Hepatocyte (in vitro differentiated cells): ENCODE data around the gene BCL11A. TPM values are rescaled to one million over a fixed set of nuclear protein-coding genes. Genes with fewer than 3 reads are reported as not detected.
A peak's percentile ranks its signal among the peaks of the same experiment; 100 is the strongest.

Source experiments
- DNase-seq: peaks from one replicate; pipeline ENCODE4 v3.0.0-alpha.2; 2016; ENCODE audit warnings: low spot score
- H2AFZ ChIP-seq: fragments of 200-600 bp; sonication (generic); 2 replicates; pipeline ENCODE4 v1.6.0; 2016; ENCODE audit warnings: antibody characterized with exemption, mild to moderate bottlenecking
- H3K27ac ChIP-seq: fragments of 200-600 bp; sonication (generic); 2 replicates; pipeline ENCODE4 v1.5.1; 2016; ENCODE audit warnings: mild to moderate bottlenecking
- H3K27me3 ChIP-seq: fragments of 200-600 bp; sonication (generic); 2 replicates; pipeline ENCODE4 v1.6.1; 2016
- H3K36me3 ChIP-seq: fragments of 200-600 bp; sonication (generic); replicated peaks from 2 replicates; pipeline ENCODE4 v1.5.1; 2016; ENCODE audit warnings: low read depth; ENCODE audit not compliant: insufficient read depth
- H3K4me1 ChIP-seq: fragments of 200-600 bp; sonication (generic); 2 replicates; pipeline ENCODE4 v1.5.1; 2016; ENCODE audit warnings: mild to moderate bottlenecking, moderate library complexity; ENCODE audit not compliant: insufficient read depth
- H3K4me2 ChIP-seq: fragments of 200-600 bp; sonication (generic); 2 replicates; pipeline ENCODE4 v1.6.0; 2016
- H3K4me3 ChIP-seq: fragments of 200-600 bp; sonication (generic); 2 replicates; pipeline ENCODE4 v1.5.1; 2016; ENCODE audit warnings: mild to moderate bottlenecking
- H3K79me2 ChIP-seq: fragments of 200-600 bp; sonication (generic); 2 replicates; pipeline ENCODE4 v1.6.0; 2017; ENCODE audit warnings: mild to moderate bottlenecking
- H3K9me2 ChIP-seq: fragments of 200-600 bp; sonication (generic); replicated peaks from 2 replicates; pipeline ENCODE4 v1.6.0; 2017; ENCODE audit warnings: mild to moderate bottlenecking; ENCODE audit not compliant: insufficient read depth
- H3K9me3 ChIP-seq: fragments of 200-600 bp; sonication (generic); 2 replicates; pipeline ENCODE4 v1.5.1; 2016; ENCODE audit warnings: low read depth, mild to moderate bottlenecking
- H4K20me1 ChIP-seq: fragments of 200-600 bp; sonication (generic); 2 replicates; pipeline ENCODE4 v1.6.0; 2016; ENCODE audit warnings: mild to moderate bottlenecking; ENCODE audit not compliant: insufficient read depth, poor library complexity, severe bottlenecking
- CTCF ChIP-seq: fragments of 200-600 bp; sonication (generic); IDR thresholded peaks from 2 replicates; pipeline ENCODE4 v1.5.1; 2016; ENCODE audit warnings: antibody characterized with exemption, mild to moderate bottlenecking; ENCODE audit not compliant: poor library complexity
- EZH2 ChIP-seq: fragments of 200-600 bp; sonication (generic); IDR thresholded peaks from 2 replicates; pipeline ENCODE4 v1.6.1; 2016; ENCODE audit warnings: antibody characterized with exemption, mild to moderate bottlenecking, borderline replicate concordance
- EZH2phosphoT487 ChIP-seq: fragments of 200-600 bp; sonication (generic); IDR thresholded peaks from one replicate; pipeline ENCODE4 v1.6.1; 2018; ENCODE audit warnings: antibody characterized with exemption, mild to moderate bottlenecking, low read depth, moderate library complexity; ENCODE audit not compliant: unreplicated experiment, severe bottlenecking
- WGBS: methylation state at CpG from one replicate; pipeline ENCODE4 v1.1.6; 2016; ENCODE audit warnings: low lambda C conversion rate; ENCODE audit errors: missing lambda C conversion rate; 5-methylcytosine and 5-hydroxymethylcytosine counted together
- polyA plus RNA-seq: library from polyadenylated mRNA; unstranded; fragments of >200 nt; fragmentation: Nextera tagmentation; extraction: Ambion mirVana; gene quantifications from 2 replicates; pipeline ENCODE4 v1.2.1, GENCODE V29; 2016
- total RNA-seq: library from RNA; depleted of rRNA; stranded (reverse); fragments of >200 nt; gene quantifications from 2 replicates; pipeline ENCODE4 v1.2.3, GENCODE V29; 2014

BCL11A gene
- total and polyA plus RNA-seq, 2 experiments from 2014 or later: 14.4 to 22.6 TPM

- Histone ChIP-seq H3K4me1 (peaks cover 36% of the 10 kb centered on the region), H4K20me1 (peaks cover 19% of the 10 kb centered on the region), H3K79me2 (peaks cover 98% of the 10 kb centered on the region), H3K4me2 (no peak overlapping the region), H3K27ac (peak overlapping the region; percentile 17), H3K9me3 (no peaks in the 10 kb centered on the region), H3K9me2 (no peaks in the 10 kb centered on the region), H3K4me3 (no peak overlapping the region), H3K27me3 (no peaks in the 10 kb centered on the region), H3K36me3 (no peaks in the 10 kb centered on the region), H2AFZ (no peak overlapping the region)
- 64% methylated on average over 9 of the region's 9 CpGs for WGBS
- TF ChIP-seq EZH2phosphoT487 (no peak), EZH2 (no peak), CTCF (no peak)
- no peak for DNase-seq
Measured at GRCh38 chr2:60507211-60507965, 46.1 kb downstream of the BCL11A start.

GRCh38 chr2:60505880-60506260 lies 47.6 kb downstream of the BCL11A start:
- Histone ChIP-seq H3K36me3 (no peaks in the 10 kb centered on the region), H3K4me3 (no peak overlapping the region), H3K27ac (no peak overlapping the region), H3K79me2 (peaks cover 94% of the 10 kb centered on the region), H2AFZ (no peak overlapping the region), H3K4me1 (peaks cover 31% of the 10 kb centered on the region), H3K4me2 (no peak overlapping the region), H3K27me3 (no peaks in the 10 kb centered on the region), H3K9me3 (no peaks in the 10 kb centered on the region), H3K9me2 (no peaks in the 10 kb centered on the region), H4K20me1 (peaks cover 19% of the 10 kb centered on the region)
- DNase-seq: no peak
- no peak for TF ChIP-seq EZH2phosphoT487
- TF ChIP-seq EZH2: no peak
- no peak for TF ChIP-seq CTCF
- WGBS: 85% methylated on average over 4 of the region's 4 CpGs

- 86% methylated on average over 10 of the region's 10 CpGs for WGBS
- peaks cover 19% of the 10 kb centered on the region for H4K20me1 ChIP-seq
- H3K36me3 ChIP-seq: no peaks in the 10 kb centered on the region
- no peak overlapping the region for H3K4me3 ChIP-seq
- H3K4me1 ChIP-seq: peaks cover 31% of the 10 kb centered on the region
- no peak overlapping the region for H2AFZ ChIP-seq
- no peak for DNase-seq
- peaks cover 94% of the 10 kb centered on the region for H3K79me2 ChIP-seq
- no peaks in the 10 kb centered on the region for H3K9me2 ChIP-seq
- H3K9me3 ChIP-seq: no peaks in the 10 kb centered on the region
- H3K27ac ChIP-seq: no peak overlapping the region
- H3K4me2 ChIP-seq: no peak overlapping the region
- no peaks in the 10 kb centered on the region for H3K27me3 ChIP-seq
- TF ChIP-seq EZH2 (no peak), EZH2phosphoT487 (no peak), CTCF (no peak)
Measured at GRCh38 chr2:60505240-60505879, 48.1 kb downstream of the BCL11A start.
